Mesothelial cell of epicardium (in vitro differentiated cells): Measurements from ENCODE around the gene PLPPR1. TPM values are rescaled to one million over a fixed set of nuclear protein-coding genes. Genes with fewer than 3 reads are reported as not detected.

Experiments used
- DNase-seq, 2 experiments: peaks; one replicate each; pipeline ENCODE4 v3.0.0; 2021; ENCODE audit warnings: low spot score in 2 of 2; ENCODE audit not compliant: unreplicated experiment in 2 of 2
- H3K27ac Mint-ChIP-seq: 2 replicates; pipeline ENCODE4 v1.8.0; 2021; ENCODE audit warnings: mixed read lengths
- H3K27me3 Mint-ChIP-seq: 2 replicates; pipeline ENCODE4 v1.8.0; 2021; ENCODE audit warnings: low read depth, mixed read lengths
- H3K36me3 Mint-ChIP-seq: 2 replicates; pipeline ENCODE4 v1.8.0; 2021; ENCODE audit warnings: mixed read lengths
- H3K4me1 Mint-ChIP-seq: 2 replicates; pipeline ENCODE4 v1.8.0; 2021; ENCODE audit warnings: mixed read lengths
- H3K4me3 Mint-ChIP-seq: 2 replicates; pipeline ENCODE4 v1.8.0; 2021; ENCODE audit warnings: mild to moderate bottlenecking, moderate library complexity, mixed read lengths
- H3K9me3 Mint-ChIP-seq: 2 replicates; pipeline ENCODE4 v1.8.0; 2021; ENCODE audit warnings: mixed read lengths
- CTCF ChIP-seq: fragments of 200-600 bp; sonication (generic); IDR thresholded peaks from one replicate; pipeline ENCODE4 v1.5.0; 2021; ENCODE audit warnings: antibody characterized with exemption; ENCODE audit not compliant: unreplicated experiment
- total RNA-seq: library from RNA; stranded (reverse); gene quantifications from 3 replicates; pipeline ENCODE4 v1.2.1, GENCODE V29; 2021

Gene PLPPR1
- total RNA-seq, 1 donor from 2014 or later = 1.3 TPM

- no peak for TF ChIP-seq CTCF
- no peaks in the 10 kb centered on the region for H3K36me3 Mint-ChIP-seq
- peaks cover 5% of the 10 kb centered on the region for H3K27me3 Mint-ChIP-seq
- no peak overlapping the region for H3K27ac Mint-ChIP-seq
- no peak overlapping the region for H3K4me3 Mint-ChIP-seq
- peaks cover 4% of the 10 kb centered on the region for H3K4me1 Mint-ChIP-seq
- peaks cover 14% of the 10 kb centered on the region for H3K9me3 Mint-ChIP-seq
- DNase-seq = no peak
Observed at GRCh38 chr9:101005246-101005645, 23.3 kb upstream of the PLPPR1 start.

GRCh38 chr9:101014566-101014965 is 14.0 kb upstream of the PLPPR1 start:
- H3K4me3 Mint-ChIP-seq = no peak overlapping the region
- no peaks in the 10 kb centered on the region for H3K4me1 Mint-ChIP-seq
- H3K27ac Mint-ChIP-seq = no peak overlapping the region

GRCh38 chr9:101018467-101018866 is 10.1 kb upstream of the PLPPR1 start:
- Mint-ChIP-seq H3K27me3 (peaks cover 58% of the 10 kb centered on the region), H3K36me3 (no peaks in the 10 kb centered on the region), H3K4me3 (no peak overlapping the region), H3K9me3 (no peaks in the 10 kb centered on the region), H3K27ac (no peak overlapping the region), H3K4me1 (no peaks in the 10 kb centered on the region)
- TF ChIP-seq CTCF = no peak
- DNase-seq = no peak

More at GRCh38 chr9:101014566-101014965, 14.0 kb upstream of the PLPPR1 start:
- Mint-ChIP-seq H3K9me3 (no peaks in the 10 kb centered on the region), H3K36me3 (no peaks in the 10 kb centered on the region), H3K27me3 (peaks cover 42% of the 10 kb centered on the region)
- TF ChIP-seq CTCF = no peak
- DNase-seq = no peak

- Mint-ChIP-seq H3K4me1 (peaks cover 4% of the 10 kb centered on the region), H3K27me3 (peaks cover 70% of the 10 kb centered on the region), H3K27ac (no peak overlapping the region), H3K9me3 (no peaks in the 10 kb centered on the region), H3K4me3 (no peak overlapping the region), H3K36me3 (no peaks in the 10 kb centered on the region)
- TF ChIP-seq CTCF = no peak
- no peak for DNase-seq
Observed at GRCh38 chr9:101022704-101023103, 5.8 kb upstream of the PLPPR1 start.

GRCh38 chr9:101025940-101026339 is 2.6 kb upstream of the PLPPR1 start:
- Mint-ChIP-seq H3K9me3 (no peaks in the 10 kb centered on the region), H3K36me3 (no peaks in the 10 kb centered on the region), H3K27me3 (peaks cover 83% of the 10 kb centered on the region), H3K4me1 (peaks cover 17% of the 10 kb centered on the region), H3K4me3 (no peak overlapping the region), H3K27ac (no peak overlapping the region)
- no peak for DNase-seq
- TF ChIP-seq CTCF = no peak

- no peak for TF ChIP-seq CTCF
- DNase-seq = no peak
- Mint-ChIP-seq H3K27me3 (peaks cover 85% of the 10 kb centered on the region), H3K4me3 (peak overlapping the region; percentile 9), H3K9me3 (no peaks in the 10 kb centered on the region), H3K36me3 (no peaks in the 10 kb centered on the region), H3K27ac (no peak overlapping the region), H3K4me1 (peaks cover 17% of the 10 kb centered on the region)
Observed at GRCh38 chr9:101026824-101027223, 1.7 kb upstream of the PLPPR1 start.
